Astrocyte (in vitro differentiated cells and primary cell): ENCODE results near the gene TRIP10.

Experiments used
- CTCF ChIP-seq: IDR thresholded peaks from 2 replicates; pipeline ENCODE4 v1.5.1; 2011; ENCODE audit warnings: low read depth, mild to moderate bottlenecking, inconsistent platforms, low read length, moderate library complexity; ENCODE audit not compliant: insufficient read depth
- EZH2 ChIP-seq: IDR thresholded peaks from 2 replicates; pipeline ENCODE4 v1.6.1; 2012; ENCODE audit warnings: mild to moderate bottlenecking, low read length, inconsistent platforms; ENCODE audit not compliant: insufficient read depth

GRCh38 chr19:6723738-6724137, 15.7 kb upstream of the TRIP10 start:
- TF ChIP-seq CTCF: no peak
- TF ChIP-seq EZH2: no peak
